ENCODE measurements around the gene CFAP300. TPM values are rescaled to one million over a fixed set of nuclear protein-coding genes. Genes with fewer than 3 reads are reported as not detected.

Gene CFAP300
- total and polyA plus RNA-seq, 2 donors from 2014 or later, result 4.3 to 8.2 TPM

GRCh38 chr11:102114032-102114431 lies 66.8 kb downstream of the CFAP300 start:
- Histone ChIP-seq H3K36me3 (ENCODE audit: control insufficient read depth in 2 of 3, insufficient read depth in 3 of 3, low read length in 3 of 3) (no peaks in the 10 kb centered on the region), H3K4me1 (ENCODE audit: control insufficient read depth in 2 of 3, insufficient read depth in 2 of 3, low read depth in 1 of 3, low read length in 3 of 3) (peaks cover 6 to 28% (median 6%) of the 10 kb centered on the region in 3 donors), H3K27ac (ENCODE audit: low read depth in 2 of 2, low read length in 2 of 2) (peak overlapping the region in 1 of 2 donors; percentile 23), H3K9ac (ENCODE audit: low read length in 3 of 3) (no peak overlapping the region), H3K27me3 (ENCODE audit: control insufficient read depth, insufficient read depth, low read length) (no peaks in the 10 kb centered on the region), H3K4me3 (ENCODE audit: low read length in 3 of 3) (no peak overlapping the region), H3K9me3 (ENCODE audit: control insufficient read depth in 2 of 3, insufficient read depth in 1 of 3, low read length in 3 of 3) (no peaks in the 10 kb centered on the region)
- FAIRE-seq (no peak), DNase-seq (no peak)
- TF ChIP-seq, protein P1, sequence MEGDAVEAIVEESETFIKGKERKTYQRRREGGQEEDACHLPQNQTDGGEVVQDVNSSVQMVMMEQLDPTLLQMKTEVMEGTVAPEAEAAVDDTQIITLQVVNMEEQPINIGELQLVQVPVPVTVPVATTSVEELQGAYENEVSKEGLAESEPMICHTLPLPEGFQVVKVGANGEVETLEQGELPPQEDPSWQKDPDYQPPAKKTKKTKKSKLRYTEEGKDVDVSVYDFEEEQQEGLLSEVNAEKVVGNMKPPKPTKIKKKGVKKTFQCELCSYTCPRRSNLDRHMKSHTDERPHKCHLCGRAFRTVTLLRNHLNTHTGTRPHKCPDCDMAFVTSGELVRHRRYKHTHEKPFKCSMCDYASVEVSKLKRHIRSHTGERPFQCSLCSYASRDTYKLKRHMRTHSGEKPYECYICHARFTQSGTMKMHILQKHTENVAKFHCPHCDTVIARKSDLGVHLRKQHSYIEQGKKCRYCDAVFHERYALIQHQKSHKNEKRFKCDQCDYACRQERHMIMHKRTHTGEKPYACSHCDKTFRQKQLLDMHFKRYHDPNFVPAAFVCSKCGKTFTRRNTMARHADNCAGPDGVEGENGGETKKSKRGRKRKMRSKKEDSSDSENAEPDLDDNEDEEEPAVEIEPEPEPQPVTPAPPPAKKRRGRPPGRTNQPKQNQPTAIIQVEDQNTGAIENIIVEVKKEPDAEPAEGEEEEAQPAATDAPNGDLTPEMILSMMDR (IDR thresholded peaks at IDR 0.05; ENCODE audit: borderline replicate concordance, extremely low read depth, insufficient read depth), result no peak
- intact Hi-C loops (cut with DNase I), result no loop called here

- TF ChIP-seq, protein P1 (IDR thresholded peaks at IDR 0.05; ENCODE audit: borderline replicate concordance, extremely low read depth, insufficient read depth), result no peak
- peak overlapping the region; percentile 9 to 33 for H3K27ac ChIP-seq (ENCODE audit: low read depth in 2 of 2, low read length in 2 of 2)
Observed at GRCh38 chr11:102115557-102115956, 68.3 kb downstream of the CFAP300 start.

DNA sequence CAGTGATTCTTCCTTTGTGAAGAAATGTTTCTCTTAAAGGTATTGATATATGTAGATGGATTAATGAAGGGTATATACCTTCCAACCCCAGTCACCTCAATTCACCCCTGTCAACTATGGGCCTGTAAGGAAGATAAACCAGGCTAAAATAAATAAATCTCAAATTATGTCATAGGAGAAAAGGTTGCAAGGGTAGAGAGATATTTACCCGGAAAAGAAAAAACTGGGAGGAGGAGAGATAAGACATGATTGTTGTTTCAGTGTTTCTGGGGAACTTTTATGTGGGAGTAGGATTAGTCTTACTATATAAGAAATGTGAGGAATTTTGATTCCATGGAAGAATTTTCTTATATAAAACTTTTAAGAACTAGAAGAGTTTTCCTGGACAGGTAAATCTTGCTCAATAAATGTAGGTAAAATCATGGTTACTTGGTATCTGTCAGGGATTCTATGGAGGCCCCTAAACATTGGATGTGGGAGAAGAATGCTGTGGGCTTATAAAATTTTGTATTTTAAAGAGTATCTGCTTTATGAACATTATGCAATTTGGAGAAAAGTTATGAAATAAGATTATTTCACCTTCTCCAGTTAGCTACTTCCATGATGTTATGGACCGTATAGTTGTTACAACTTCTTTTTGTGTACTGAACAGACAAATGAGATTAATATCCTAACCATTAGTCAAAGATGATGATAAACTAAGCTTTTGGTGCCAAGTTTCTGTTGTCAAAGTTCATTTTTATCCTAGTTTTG lies 69.4 kb downstream of the CFAP300 start:
- no peaks in the 10 kb centered on the region for H3K9me3 ChIP-seq (ENCODE audit: control insufficient read depth in 2 of 3, insufficient read depth in 1 of 3, low read length in 3 of 3)
- H3K27ac ChIP-seq (ENCODE audit: low read depth in 2 of 2, low read length in 2 of 2), result peak overlapping the region in 1 of 2 donors; percentile 9
- H3K4me1 ChIP-seq (ENCODE audit: control insufficient read depth in 2 of 3, insufficient read depth in 2 of 3, low read depth in 1 of 3, low read length in 3 of 3), result peaks cover 6 to 28% (median 11%) of the 10 kb centered on the region in 3 donors
- H3K9ac ChIP-seq (ENCODE audit: low read length in 3 of 3), result no peak overlapping the region
- no peaks in the 10 kb centered on the region for H3K27me3 ChIP-seq (ENCODE audit: control insufficient read depth, insufficient read depth, low read length)
- DNase-seq (no peak), FAIRE-seq (no peak)
- H3K4me3 ChIP-seq (ENCODE audit: low read length in 3 of 3), result no peak overlapping the region
- no peaks in the 10 kb centered on the region for H3K36me3 ChIP-seq (ENCODE audit: control insufficient read depth in 2 of 3, insufficient read depth in 3 of 3, low read length in 3 of 3)
- intact Hi-C loops (cut with DNase I), result no loop called here
- TF ChIP-seq, protein P1 (IDR thresholded peaks at IDR 0.05; ENCODE audit: borderline replicate concordance, extremely low read depth, insufficient read depth), result no peak

More at GRCh38 chr11:102115557-102115956, 68.3 kb downstream of the CFAP300 start:
- peak in 3 of 5 donors; percentile 31 to 91 (median 91) for DNase-seq
- Histone ChIP-seq H3K4me3 (ENCODE audit: low read length in 3 of 3) (peak overlapping the region in 1 of 3 donors; percentile 28), H3K36me3 (ENCODE audit: control insufficient read depth in 2 of 3, insufficient read depth in 3 of 3, low read length in 3 of 3) (no peaks in the 10 kb centered on the region), H3K4me1 (ENCODE audit: control insufficient read depth in 2 of 3, insufficient read depth in 2 of 3, low read depth in 1 of 3, low read length in 3 of 3) (peaks cover 6 to 28% (median 11%) of the 10 kb centered on the region in 3 donors), H3K27me3 (ENCODE audit: control insufficient read depth, insufficient read depth, low read length) (no peaks in the 10 kb centered on the region), H3K9me3 (ENCODE audit: control insufficient read depth in 2 of 3, insufficient read depth in 1 of 3, low read length in 3 of 3) (no peaks in the 10 kb centered on the region), H3K9ac (ENCODE audit: low read length in 3 of 3) (peak overlapping the region in 1 of 3 donors; percentile 36)
- peak; percentile 85 for FAIRE-seq
- intact Hi-C loops (cut with DNase I), result no loop called here

Measured in kidney (tissue), 14 donors.